Activated CD8-positive, alpha-beta memory T cell treated with anti-CD3 and anti-CD28 coated beads, Interleukin-2, amount 50 U/mL, for 24 hours (primary cell): ENCODE measurements around the gene IFRD2.

Experiments
- DNase-seq: peaks from one replicate; pipeline ENCODE4 v3.0.0-alpha.2; 2020; ENCODE audit errors: extremely low read depth

Gene IFRD2

DNA sequence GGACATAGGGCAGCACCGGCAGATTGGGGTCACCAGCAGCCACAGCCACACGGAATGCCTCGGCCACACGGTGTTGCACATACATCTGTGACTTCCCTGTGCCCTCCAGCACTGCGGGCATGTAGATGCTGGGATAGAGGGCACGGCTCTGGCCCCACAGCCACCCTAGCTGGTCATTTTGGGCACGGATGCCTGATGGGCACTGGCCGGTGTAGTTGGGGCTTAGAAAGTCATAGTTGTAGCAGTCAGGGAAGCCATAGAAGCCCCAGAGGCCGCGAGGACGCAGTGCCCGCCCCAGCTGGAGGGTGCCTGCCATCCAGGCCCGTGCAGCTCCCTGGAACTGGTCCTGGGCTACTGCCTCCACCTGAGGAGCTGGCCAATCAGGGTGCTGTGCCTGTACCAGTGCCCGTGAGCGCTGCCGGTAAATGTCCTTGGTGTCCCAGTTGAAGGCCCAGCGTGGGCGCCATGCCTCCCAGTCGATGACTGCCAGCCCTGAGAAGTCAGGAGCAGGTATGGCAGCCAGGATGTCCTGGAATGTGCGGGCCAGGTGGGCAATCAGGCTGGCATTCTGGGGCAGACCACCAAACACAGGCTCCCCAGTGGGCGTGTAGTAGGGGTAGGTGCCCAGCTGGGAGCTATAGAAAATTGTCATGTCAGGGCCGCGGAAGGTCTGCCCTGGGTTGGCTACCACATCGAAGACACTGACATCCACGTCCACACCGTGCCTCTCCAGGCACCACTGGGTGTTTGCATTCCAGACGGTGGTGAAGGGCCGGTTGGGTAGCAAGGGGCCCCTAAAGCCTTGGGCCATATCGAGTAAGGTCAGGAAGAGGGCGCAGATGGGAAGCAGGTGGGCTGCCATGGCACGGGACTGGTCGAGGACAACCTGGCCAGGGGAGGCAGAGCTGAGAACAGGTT is 10.1 kb upstream of the IFRD2 start:
- DNase-seq, result no peak

DNA sequence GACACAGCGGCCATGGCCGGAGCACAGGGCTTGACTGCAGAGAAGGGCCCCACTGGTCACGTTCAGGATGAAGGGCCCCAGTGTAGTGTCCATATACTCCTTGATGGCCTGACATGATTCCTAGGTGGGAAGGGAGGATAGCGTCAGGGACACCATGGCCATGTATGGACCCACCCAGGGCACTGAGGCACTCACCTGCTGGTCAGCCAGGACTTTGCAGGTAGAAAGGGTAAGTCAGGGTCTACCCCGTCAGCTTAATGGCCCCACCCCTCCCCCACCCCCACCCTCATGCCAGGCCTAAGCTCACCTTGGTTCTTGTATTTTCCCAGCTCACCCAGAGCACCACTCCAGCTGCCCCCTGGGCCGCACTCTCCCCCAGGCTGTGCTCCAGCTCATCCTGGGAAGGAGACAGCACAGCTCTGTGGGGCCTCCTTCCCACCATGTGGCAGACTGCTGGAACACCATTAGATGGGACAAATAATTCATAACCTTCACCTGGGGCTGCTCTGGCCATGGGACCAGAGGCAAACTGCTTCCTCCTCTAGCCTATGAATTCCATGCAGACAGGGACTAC is 8.5 kb upstream of the IFRD2 start:
- DNase-seq, result no peak

DNA sequence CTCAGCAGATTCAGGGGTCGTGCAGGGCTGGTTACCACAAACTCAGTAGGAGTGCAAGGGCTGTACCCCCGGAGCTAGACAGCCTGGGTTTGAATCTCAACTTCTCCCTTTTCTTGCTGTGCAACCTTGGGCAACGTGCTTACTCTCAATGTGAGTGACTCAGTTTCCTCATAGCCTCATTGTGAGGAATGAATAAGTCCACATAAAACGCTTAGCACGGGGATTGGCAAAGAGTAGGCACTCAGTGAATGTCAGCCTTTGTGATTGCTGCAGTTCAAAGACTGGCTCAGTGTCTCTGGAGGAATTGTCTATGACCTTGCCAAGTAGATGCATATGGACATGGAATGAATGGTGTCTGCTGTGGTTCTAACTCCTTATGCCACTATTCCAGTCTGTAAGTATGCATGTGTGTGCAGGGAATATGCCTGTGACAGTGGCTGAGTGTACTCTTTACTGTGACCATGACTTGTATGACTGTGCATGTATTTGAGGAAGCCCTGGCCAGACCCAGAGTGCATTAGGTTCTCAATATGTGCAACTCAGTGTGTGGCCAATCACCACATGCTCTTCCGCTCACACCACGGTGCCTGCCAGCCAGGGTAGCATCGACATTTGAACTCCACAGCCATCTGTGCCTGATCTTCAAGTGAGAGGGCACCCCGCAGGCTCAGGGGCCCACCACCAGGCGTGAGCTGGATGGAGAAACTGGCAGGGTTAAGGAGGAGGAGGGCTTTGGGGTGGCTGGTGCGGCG is 7.9 kb upstream of the IFRD2 start:
- DNase-seq, result no peak

DNA sequence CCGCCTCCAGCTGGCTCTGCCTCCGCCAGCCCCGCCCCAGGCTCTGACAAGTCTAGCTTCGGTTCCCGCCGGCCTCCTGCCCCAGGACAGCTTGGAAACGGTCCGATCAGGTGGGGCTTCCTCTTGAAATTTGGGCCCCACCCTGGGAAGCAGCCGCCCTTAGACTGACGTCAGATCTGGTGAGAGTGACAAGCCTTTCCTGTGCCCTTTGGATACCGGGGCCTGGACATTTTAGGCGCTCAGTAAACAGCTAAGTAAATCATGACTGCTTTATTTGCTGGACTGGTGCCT is 7.4 kb upstream of the IFRD2 start:
- no peak for DNase-seq

DNA sequence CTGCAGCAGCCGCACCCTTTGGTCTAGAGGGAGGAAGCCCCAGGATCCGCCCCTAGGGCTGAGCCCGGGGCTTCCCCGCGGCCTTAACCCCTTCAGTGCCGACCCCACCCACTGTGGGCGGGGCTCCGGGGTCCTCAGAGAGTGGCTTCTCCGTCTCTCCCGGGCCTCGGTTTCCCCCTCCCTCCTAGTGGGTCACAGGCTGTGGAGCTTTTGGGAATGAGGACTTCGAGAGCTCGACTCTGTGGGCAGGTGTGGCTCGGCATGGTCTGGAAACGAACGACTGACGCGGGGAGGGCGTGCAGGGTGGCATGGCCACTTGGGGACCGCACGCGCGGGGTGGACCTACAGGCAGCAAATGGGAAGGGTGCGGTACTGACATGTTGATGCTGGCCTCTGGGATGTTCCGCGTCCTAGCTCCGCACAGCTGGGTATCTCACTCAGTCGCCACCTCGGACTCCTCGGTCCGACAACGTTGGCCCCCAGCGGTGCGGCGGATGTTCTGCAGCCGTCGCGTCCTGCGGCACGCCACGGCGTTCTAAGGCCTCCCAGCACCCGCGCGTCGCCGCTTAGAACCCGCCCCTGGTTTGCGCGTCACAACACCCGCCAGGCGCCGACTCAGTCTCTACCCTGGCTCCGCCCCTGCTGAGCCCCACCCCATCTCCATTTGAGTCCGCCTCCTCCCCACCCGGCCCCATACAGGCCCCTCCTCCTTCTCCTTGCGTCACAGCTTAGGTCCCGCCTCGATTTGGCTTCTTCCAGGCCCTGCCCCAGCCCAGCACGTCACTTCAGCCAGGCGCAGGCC is 6.8 kb upstream of the IFRD2 start, which contains the start of the genes HYAL3 and NAA80:
HYAL3 (minus strand) TSS at position 570 of the 802 bp plus-strand sequence. CDS start 3,803 bp downstream, outside the sequence.
NAA80 (minus strand) TSS at position 570 of the 802 bp plus-strand sequence. CDS start 1,942 bp downstream, outside the sequence.
- peak; percentile 98 for DNase-seq

DNA sequence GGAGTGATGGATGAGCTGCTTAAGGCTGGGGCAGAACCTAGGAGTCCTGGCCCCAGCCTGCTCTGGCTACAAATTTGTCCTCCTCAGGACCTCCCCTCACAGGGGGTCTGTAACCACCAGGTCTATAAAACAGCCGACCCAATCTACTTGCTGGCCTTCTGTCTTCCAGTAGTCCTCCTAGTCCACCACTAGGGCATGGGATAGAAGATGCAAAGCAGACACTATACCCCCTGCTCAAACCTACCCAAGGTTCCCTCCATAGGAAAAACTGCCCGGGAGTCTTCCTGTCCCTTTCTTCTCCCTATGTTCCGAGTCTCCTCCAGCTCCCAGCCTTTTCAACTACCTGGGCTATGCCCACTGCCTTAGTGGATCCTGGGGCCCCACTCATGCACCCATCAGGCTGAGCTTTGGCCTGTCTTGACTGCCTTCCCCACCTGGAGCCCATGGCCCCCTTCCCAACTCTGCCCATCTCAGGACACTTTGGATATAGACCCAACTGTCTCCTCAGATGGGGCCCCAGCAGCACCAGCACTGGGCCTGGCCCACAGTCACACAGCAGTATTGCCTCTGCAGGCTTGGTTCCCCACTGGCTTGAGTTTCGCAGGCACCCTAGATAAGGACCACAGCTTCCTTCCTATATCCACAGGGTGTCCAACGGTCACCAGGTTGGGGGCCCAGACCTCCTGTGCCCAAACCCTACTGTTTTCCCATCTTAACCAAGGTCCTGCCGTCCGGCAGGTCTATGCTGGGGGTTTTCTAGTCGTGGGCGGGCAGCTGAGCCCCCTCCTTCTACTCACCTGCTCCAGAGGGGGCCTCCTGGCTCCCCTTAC is 5.9 kb upstream of the IFRD2 start:
- DNase-seq, result no peak

DNA sequence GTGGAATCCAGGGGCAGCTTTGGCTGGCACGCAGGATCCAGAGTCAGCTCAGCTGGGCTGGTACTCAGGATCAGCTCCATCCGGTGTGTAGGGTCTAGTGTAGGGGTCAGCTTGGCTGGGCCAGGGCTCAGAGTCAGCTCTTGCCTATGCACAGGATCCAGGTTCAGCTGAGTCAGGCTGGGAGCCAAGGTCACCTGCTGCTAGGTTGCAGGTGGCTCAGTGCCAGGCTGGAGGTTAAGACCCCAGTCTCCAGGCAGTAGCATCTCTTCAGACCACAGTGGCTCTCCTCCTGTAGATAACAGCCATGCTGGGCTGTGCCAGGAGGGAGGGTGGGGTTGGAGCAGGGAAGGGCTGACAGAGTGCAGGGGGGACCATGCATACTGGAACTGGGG is 5.2 kb upstream of the IFRD2 start:
- DNase-seq, result no peak

DNA sequence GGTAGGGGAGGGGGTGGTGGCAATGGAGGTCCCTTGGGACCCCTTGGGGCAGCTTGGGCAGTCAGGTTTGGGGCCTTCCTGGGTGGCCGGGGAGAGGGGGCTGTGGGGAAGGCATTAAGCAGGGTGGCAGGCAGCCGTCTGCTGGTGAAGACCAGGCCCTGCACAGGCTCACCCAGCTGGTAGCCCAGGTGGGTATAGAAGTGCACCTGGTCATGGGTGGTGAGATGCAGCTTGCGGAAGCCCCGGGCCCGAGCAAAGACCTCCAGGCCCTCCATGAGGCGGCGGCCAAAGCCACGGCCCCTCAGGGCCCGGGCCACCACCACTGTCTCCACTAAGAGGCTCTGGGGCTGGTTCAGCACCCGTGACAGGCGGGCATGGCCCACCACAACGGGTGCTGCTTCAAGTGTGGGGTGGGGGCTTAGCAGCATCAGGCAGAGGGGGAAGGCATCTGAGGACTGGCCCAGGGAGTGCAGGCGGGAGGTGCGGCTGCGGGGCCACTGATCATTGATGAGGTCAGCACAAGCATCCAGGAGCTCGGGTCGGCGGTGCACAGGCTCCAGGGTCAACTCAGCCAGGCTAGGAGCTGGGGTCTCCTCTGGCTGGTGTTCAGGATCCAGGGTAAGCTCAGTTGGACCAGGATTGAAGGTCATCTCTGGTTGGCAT is 4.6 kb upstream of the IFRD2 start:
- no peak for DNase-seq

DNA sequence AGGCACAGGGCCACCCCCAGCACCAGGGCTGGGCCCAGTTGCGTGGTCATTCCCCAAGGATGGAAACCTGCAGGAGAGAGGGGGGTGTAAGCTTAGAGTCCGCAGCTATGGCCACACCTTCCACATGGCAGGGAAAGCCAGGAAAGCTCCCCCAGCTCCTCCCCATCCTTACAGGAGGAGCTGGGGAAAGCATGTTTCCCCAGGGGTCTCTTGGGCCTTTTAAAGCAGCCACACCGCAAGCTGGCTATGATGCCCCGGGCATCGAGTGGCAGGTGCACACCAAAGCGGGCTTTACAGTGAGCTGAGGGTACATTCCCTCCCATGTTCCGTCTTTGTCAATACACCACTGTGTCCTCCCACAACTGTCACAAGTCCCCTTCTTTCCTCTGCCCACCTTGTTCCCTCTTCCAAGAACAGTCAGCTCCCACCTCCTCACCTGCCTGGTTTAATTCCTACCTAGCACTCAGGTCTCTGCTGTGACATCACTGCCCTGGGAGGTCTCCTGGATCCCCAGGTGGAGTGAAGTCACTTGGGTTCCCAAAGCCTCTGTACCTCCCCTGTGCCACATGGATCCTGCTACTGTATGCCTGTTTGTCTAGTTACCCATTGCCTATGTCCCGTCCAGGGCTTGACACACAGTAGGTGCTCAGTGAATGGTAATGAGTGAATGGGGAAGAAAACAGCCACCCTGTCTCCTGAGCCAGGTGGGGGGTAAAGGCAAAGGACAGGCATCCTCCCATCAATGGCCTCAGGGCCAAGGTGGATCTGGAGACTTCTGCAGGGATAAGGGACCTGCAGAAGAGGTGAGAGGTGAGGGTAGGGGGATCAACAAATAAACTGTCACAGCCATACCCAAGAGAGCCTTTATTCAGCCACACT is 3.6 kb upstream of the IFRD2 start:
- no peak for DNase-seq

DNA sequence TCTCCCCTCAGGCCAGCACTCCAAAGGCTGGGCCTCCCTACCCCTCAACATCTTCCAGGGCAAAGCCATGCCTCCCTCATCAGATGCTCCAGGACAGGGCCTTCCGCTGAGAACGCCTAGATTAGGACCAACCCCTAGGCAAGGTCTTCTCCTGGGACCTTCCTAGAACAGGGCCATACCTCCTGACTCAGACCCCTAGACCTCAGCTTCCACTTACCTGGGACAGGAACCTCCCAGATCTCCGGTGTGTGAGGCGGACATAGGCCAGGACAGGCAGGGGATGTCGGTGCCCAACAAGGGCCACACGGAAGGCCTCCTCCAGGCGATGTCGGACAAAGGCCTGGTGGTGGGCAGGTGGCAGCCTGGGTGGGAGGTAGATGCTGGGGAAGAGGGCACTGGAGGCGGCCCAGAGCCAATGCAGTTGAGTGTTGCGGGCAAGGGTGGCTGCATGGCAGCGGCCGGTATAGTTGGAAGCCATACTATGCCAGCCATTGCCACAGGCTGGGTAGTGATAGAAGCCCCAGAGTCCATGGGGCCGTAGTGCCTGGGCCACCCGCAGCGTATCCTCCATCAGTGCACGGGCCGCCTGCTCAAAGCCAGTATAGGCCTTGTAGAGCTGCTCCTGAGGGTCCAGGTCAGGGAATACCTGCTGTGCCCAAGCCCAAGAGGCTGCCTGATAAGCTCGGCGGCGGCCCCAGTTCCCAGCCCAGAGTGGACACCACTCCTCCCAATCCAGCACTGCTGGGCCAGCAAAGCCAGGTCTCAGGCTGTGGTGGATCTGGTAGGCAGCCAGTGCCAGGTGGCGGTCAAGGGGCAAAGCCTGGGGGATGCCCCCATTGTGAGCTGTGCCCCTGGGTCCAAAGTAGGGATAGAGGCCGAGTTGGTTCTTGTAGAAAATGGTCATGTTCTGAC is 2.5 kb upstream of the IFRD2 start:
- DNase-seq, result no peak

DNA sequence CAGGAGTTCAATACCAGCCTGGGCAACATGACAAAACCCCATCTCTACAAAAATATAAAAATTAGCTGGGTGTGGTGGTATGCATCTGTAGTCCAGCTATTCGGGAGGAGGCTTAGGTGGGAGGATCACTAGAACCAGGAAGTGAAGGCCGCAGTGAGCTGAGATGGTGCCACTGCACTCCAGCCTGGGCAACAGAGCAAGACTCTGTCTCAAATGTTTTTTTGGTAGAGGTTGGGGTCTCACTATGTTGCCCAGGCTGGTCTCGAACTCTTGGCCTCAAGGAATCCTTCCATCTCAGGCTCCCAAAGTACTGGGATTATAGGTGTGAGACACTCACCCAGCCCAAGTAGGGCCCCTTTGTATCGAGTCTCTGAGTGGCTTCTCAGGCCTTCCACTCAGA is 1.9 kb upstream of the IFRD2 start:
- no peak for DNase-seq

DNA sequence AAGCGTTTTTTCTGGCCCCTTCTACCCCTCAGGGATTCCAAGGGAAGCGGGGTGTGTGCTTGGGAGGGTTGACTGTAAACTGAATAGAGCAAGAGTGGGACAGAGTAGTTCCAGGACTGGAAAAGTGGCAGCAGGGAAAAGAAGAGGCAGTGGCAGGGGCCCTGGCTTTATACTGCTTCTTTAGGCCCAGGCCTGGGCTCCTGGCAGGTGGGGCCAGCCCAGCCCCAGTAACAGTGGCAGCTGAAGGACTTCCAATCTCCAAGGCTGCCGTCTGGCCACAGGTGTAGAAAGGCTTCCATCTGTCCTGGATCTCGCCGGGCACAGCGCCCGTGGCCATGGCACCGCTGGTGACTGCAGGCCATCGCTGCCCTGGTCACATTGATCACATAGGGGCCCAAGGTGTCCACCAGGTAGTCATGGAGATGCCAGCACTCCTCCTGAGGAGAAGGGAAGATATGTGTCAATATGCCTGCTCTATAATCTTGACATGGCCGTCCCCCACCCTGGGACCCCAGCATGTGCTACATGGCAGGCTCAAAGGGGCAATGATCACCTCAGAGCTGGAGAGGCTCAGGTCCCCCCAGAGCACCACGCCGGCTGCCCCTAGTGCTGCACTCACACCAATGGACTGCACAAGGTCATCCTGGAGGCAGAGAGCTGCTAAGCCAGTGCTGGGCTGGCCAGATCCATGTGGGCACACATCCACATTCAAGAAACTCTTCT is 1.0 kb upstream of the IFRD2 start:
- DNase-seq, result no peak

DNA sequence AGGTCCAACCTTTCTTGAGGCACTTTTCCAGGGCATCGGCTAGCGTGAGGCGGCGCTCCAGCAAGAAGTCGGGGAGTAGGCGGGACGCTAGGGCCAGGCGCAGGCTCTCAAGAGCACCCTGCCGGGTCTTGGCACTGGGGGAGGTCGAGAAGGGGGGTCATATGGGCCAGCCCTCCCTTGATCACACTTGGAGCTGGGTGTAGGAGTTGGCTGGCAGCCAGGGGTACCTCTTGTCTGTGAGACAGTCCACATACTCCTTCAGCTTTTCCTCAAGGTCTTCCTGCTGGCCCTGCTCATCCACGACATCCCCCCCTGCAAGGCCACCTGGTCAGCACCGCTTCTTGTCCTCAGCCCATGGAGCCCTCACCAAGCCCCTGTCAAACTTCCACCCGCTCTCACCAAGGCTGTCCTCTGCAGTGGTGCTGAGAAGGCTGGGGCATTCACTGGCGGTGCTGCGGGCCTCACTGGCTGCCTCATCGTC is 2.0 kb downstream of the IFRD2 start:
- no peak for DNase-seq

DNA sequence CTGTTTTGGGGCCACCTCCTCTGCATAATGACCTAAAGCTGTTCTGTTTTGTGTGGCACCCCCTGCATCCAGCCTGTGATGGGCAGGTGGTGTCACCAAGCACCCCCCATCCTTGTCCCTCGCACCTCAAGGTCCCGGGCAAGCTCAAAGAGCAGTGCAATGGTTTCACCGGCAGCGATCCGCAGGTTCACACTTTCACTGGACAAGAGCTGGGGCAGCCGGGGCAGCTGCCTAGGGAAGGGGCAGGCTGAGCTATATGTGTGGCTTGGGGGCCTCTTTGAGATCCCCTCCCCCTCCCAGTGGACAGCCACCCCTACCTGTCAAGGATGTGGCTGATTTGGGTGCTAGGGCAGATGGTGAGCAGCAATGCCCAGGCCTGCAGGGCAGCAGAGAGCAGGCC is 3.1 kb downstream of the IFRD2 start:
- no peak for DNase-seq

DNA sequence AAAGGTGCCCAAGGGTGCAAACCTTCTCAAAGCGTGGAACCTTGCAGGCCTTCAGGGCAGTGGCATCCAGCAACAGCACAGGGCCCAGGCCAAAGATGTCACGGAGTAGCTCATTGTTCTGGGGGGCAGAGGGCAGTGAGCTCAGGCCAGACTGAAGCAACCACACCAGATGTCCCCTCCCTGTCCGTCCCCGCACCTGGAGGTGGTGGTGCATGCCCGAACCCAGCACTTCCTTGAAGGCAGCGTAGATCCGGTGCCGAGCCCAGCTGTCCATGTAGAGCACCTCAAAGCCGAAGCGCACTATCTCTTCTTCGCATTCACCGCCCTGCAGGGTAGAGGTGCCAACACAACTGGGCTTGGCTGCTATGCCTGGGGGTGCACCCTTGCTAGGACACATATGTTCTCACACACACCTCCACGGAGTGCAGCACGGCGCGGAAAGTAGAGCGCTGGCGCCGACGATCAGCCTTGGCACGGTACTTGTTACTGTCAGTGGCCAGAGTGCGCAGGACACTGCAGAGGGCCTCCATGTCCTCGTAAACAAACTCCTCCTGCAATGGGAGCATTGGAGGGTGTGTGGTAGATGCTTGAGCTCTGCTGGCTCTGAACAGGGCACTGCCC is 3.7 kb downstream of the IFRD2 start:
- DNase-seq, result no peak

DNA sequence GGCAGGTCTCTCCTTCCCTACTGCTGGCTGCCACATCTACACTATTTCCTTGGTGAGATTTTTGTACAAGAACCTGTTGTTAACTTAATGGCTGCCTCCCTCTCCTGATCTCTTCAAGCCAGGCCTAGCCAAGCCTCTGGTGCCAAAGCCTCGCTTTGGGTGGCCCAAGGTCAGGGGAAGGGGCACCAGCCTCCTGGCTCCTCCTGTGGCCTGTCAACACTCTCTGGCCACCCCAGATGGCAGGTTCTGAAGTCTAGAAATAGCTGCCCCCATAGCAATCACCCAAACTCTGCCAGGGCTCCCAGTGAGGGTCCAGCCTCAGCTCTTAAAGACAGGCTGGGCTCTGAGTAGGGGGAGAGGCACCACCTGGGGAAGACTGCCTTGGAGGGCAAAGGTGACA is 5.0 kb downstream of the IFRD2 start:
- DNase-seq, result no peak
